ENCODE data around the gene PACRG.

- TF ChIP-seq CTCF (IDR thresholded peaks at IDR 0.05; ENCODE audit: poor library complexity, severe bottlenecking) (no peak), POLR2AphosphoS5 (IDR thresholded peaks at IDR 0.05) (no peak), EP300 (conservative IDR thresholded peaks at IDR 0.05; ENCODE audit: poor library complexity, severe bottlenecking) (no peak), SMC3 (conservative IDR thresholded peaks at IDR 0.05; ENCODE audit: poor library complexity) (no peak), EZH2 (IDR thresholded peaks at IDR 0.05; ENCODE audit: borderline replicate concordance, insufficient read depth, low read length, poor library complexity, severe bottlenecking) (no peak), RAD21 (conservative IDR thresholded peaks at IDR 0.05) (no peak)
Observed at GRCh38 chr6:163226836-163227485, 499.2 kb downstream of the PACRG start.

Measured in neural cell (in vitro differentiated cells).